ENCODE data around the gene SEC16A. TPM values are rescaled to one million over a fixed set of nuclear protein-coding genes. Genes with fewer than 3 reads are reported as not detected.

SEC16A gene
- total RNA-seq, 1 experiment from 2014 or later: 56.4 TPM

GRCh38 chr9:136518623-136519022 is 35.8 kb upstream of the SEC16A start:
- no peak overlapping the region for H2BK5ac ChIP-seq (ENCODE audit: insufficient read length, low read length)
- H3K27me3 ChIP-seq (ENCODE audit: insufficient read depth, low read length): no peaks in the 10 kb centered on the region
- Mint-ChIP-seq H3K36me3 (ENCODE audit: insufficient read depth in 1 of 3, low read depth in 3 of 3) (peaks cover 2 to 39% (median 36%) of the 10 kb centered on the region in 3 experiments; a peak in 6 of 7 replicates), H3K27me3 (ENCODE audit: low read depth) (no peaks in the 10 kb centered on the region), H3K27ac (peak overlapping the region in 1 of 3 experiments; percentile 44; a peak in 1 of 7 replicates), H3K4me1 (no peaks in the 10 kb centered on the region), H3K9me3 (no peaks in the 10 kb centered on the region), H3K4me3 (no peak overlapping the region)
- H2BK20ac ChIP-seq (ENCODE audit: low read depth, low read length, poor library complexity, severe bottlenecking): no peak overlapping the region
- no peak overlapping the region for H2AFZ ChIP-seq (ENCODE audit: low read length)
- H3K14ac ChIP-seq (ENCODE audit: insufficient read depth, low read length): no peak overlapping the region
- no peak overlapping the region for H4K8ac ChIP-seq (replicated peaks; ENCODE audit: insufficient read length, low read depth, low read length)
- H3K4me1 ChIP-seq (ENCODE audit: insufficient read depth, low read length): no peaks in the 10 kb centered on the region
- H3K23ac ChIP-seq (ENCODE audit: insufficient read length, low read depth, low read length): no peak overlapping the region
- H3K9ac ChIP-seq (ENCODE audit: extremely low read depth, insufficient read length, low read length): no peak overlapping the region
- no peaks in the 10 kb centered on the region for H3K79me2 ChIP-seq (ENCODE audit: insufficient read depth, low read length)
- H4K5ac ChIP-seq (ENCODE audit: insufficient read length, low read depth, low read length): no peak overlapping the region
- H3K4me2 ChIP-seq (ENCODE audit: insufficient read depth, insufficient read length, low read length): no peak overlapping the region
- H2BK15ac ChIP-seq (ENCODE audit: low read depth, low read length): no peak overlapping the region
- no peak overlapping the region for H3T11ph ChIP-seq (ENCODE audit: low read length)
- no peak overlapping the region for H2BK120ac ChIP-seq (ENCODE audit: low read depth, low read length, poor library complexity, severe bottlenecking)
- no peak overlapping the region for H4K91ac ChIP-seq (ENCODE audit: insufficient read length, low read depth, low read length)
- H3K9me3 ChIP-seq (ENCODE audit: control insufficient read depth, low read depth, low read length): no peaks in the 10 kb centered on the region
- no peaks in the 10 kb centered on the region for H4K20me1 ChIP-seq (ENCODE audit: control insufficient read depth, insufficient read depth, insufficient read length)
- WGBS (ENCODE audit: extremely low coverage, insufficient read length, low lambda C conversion rate): no CpG with 5 or more reads among the region's 18 CpGs
- no peaks in the 10 kb centered on the region for H3K79me1 ChIP-seq (ENCODE audit: insufficient read depth, low read depth, low read length, poor library complexity, severe bottlenecking)
- H3K4ac ChIP-seq (ENCODE audit: low read depth, low read length): no peak overlapping the region
- H3K23me2 ChIP-seq (ENCODE audit: insufficient read length, low read depth, low read length, poor library complexity, severe bottlenecking): no peaks in the 10 kb centered on the region
- no peak overlapping the region for H3K56ac ChIP-seq (ENCODE audit: insufficient read length, low read depth, low read length)
- H3K18ac ChIP-seq (ENCODE audit: insufficient read length, low read depth, low read length): no peak overlapping the region
- no peak overlapping the region for H3K27ac ChIP-seq (ENCODE audit: insufficient read length, low read depth, low read length)
- no peak for TF ChIP-seq CTCF (conservative IDR thresholded peaks at IDR 0.05)
- no peak overlapping the region for H2BK12ac ChIP-seq (ENCODE audit: insufficient read length, low read depth, low read length)
- DNase-seq: no peak
- no peak overlapping the region for H2AK5ac ChIP-seq (ENCODE audit: insufficient read length, low read length)
